ENCODE measurements around the gene CEPT1. TPM values are rescaled to one million over a fixed set of nuclear protein-coding genes. Genes with fewer than 3 reads are reported as not detected.

Gene CEPT1
- total and polyA plus RNA-seq, 2 of the 13 experiments (the other 11 are each of a cell fraction or from before 2014, with no cell fraction given): 35.7 to 48.2 TPM

DNA sequence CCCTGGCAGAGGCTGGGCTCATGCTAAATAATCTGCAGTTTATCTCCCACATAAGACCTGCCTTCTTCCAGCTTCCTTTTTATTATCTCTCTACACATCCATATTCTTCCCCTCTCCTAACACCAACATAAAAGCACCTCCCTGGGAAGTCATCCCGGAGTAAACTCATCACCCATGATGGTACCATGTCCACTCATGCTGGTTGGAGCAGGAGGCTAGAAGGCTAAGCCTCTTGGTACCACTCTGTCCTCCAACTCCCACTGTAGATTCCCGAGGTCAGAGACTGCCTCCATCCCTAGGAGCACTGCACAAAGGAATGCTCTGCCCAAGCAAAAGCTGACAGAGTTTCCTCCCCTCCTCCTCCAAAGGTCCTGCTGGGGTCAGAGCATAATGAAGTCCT lies 56.2 kb downstream of the CEPT1 start (continued):
- TF ChIP-seq PAXIP1 (CRISPR knock-in tag; conservative IDR thresholded peaks at IDR 0.05) (no peak), ZBTB20 (CRISPR knock-in tag; IDR thresholded peaks at IDR 0.05; ENCODE audit: borderline replicate concordance, low read depth) (no peak)
- TF ChIP-seq, protein P1, sequence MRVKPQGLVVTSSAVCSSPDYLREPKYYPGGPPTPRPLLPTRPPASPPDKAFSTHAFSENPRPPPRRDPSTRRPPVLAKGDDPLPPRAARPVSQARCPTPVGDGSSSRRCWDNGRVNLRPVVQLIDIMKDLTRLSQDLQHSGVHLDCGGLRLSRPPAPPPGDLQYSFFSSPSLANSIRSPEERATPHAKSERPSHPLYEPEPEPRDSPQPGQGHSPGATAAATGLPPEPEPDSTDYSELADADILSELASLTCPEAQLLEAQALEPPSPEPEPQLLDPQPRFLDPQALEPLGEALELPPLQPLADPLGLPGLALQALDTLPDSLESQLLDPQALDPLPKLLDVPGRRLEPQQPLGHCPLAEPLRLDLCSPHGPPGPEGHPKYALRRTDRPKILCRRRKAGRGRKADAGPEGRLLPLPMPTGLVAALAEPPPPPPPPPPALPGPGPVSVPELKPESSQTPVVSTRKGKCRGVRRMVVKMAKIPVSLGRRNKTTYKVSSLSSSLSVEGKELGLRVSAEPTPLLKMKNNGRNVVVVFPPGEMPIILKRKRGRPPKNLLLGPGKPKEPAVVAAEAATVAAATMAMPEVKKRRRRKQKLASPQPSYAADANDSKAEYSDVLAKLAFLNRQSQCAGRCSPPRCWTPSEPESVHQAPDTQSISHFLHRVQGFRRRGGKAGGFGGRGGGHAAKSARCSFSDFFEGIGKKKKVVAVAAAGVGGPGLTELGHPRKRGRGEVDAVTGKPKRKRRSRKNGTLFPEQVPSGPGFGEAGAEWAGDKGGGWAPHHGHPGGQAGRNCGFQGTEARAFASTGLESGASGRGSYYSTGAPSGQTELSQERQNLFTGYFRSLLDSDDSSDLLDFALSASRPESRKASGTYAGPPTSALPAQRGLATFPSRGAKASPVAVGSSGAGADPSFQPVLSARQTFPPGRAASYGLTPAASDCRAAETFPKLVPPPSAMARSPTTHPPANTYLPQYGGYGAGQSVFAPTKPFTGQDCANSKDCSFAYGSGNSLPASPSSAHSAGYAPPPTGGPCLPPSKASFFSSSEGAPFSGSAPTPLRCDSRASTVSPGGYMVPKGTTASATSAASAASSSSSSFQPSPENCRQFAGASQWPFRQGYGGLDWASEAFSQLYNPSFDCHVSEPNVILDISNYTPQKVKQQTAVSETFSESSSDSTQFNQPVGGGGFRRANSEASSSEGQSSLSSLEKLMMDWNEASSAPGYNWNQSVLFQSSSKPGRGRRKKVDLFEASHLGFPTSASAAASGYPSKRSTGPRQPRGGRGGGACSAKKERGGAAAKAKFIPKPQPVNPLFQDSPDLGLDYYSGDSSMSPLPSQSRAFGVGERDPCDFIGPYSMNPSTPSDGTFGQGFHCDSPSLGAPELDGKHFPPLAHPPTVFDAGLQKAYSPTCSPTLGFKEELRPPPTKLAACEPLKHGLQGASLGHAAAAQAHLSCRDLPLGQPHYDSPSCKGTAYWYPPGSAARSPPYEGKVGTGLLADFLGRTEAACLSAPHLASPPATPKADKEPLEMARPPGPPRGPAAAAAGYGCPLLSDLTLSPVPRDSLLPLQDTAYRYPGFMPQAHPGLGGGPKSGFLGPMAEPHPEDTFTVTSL (CRISPR knock-in tag; IDR thresholded peaks at IDR 0.05; ENCODE audit: borderline replicate concordance): no peak

Data from HepG2 (cell line).